HG03280 (cell line): ENCODE results near the gene PSIP1.
"Not testable (repeated sequence)": the region's sequence is repeated elsewhere in the genome, so short reads cannot be mapped to it uniquely, and the experiment has no call there.

ENCODE experiments used
- ATAC-seq: cut with Tn5 transposase; IDR thresholded peaks from one replicate; pipeline ENCODE4 v1.9.1; 2021; ENCODE audit warnings: mild to moderate bottlenecking, moderate library complexity; ENCODE audit not compliant: unreplicated experiment

Gene PSIP1

DNA sequence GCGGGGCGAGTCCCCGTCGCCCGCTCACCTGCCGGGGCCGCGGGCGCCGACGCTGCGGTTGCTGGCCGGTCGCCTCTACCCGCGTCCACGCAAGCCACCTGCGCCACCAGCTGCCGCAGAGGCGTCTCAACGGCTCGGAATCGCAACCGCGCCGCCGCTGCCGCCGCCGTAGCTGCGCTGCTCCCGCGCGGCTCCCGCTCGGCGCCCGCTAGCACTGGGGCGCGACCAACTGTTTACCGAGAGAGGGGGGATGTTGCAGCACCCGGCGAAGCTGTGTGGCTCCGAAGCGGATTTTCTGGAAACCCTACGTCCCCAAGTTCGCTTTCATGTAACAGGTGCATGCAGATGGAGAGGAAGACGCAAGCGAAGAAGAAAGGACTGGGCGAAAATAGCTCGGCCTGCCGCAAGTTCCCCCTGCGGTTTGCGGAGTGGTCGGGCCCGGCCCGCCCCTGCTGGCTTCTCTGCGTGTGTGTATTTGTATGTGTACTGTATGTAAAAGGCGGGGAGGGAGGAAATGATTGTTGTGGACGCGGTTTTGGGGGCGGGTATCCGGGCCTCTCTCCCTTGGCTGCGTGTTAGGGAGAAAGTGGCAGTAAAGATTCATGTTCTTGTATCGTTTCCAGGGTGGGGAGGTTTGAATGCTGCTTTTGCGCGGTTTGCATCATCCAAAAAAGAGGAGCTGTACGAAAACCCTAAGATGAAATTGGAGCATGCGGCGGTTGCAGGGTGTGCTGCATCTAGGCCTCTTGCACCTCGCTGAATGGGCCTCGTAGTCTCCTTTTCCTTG lies at the start of gene PSIP1:
Gene PSIP1 (minus strand): TSS at position 182 of the 787 bp plus-strand sequence. CDS start 782 bp downstream, outside the sequence.
- peak; percentile 79 for ATAC-seq

DNA sequence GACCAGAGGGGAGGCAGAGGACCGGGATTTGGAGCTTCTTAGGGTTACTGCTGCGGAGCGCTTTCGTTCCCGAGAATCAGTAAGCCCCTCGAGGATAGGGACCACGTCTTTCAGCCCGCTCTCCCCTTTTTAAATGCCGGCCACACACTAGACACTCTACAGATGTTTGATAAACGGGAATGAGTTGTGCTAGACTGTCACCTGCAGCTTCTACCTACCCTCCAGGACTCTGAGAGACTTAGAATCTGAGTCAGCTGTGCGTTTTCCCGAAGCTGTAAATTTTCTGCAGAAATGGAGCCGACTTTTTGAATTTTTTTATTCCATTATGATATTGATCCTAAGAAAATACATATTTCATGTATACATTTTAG lies 42.7 kb upstream of the PSIP1 start:
- ATAC-seq, result peak; percentile 13

DNA sequence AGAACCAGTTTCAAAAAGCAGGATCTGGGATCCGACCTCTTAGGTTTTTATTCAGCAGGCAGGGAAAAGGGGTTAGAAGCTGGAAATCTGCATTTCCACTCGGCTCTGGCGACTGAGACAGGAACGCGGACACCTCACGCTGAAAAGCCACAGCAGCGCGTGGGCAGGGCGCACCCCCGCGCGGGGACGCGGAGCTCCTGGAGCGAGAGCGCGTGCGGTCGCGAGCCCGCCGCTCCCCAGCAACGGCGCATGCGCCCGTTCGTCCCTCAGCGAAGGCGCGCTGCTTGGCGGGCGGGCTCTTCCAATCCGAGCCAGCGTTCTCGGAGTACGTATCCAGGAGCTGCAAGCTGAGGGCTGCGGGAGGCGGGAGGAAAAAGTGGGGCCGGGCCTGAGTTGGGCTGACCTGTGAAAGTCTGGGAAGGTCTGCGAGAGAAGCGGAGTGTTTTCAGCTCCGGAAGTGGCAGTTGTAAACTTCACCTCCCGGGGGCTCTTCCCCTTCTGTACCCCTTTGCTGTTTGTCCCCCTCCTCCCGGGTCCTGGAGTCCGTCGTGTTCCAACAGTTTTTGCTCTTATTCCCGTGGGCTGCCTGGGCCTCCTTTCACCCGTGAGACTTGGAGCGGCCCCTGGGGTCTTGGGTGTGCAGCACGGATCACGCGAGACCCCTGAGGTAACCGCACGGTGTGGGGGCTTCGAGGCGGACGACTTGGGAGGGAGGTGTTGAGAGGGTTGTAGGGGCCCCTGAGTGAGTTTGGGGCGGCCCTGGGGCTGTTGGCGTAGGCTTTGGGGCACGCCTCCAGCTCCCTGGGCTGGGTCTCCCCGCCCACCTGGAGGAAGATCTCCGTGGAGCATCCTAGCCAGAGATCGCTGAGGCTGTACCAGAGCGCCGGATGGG lies 42.1 kb upstream of the PSIP1 start, which contains the start of gene CCDC171:
Gene CCDC171 (plus strand): TSS at position 408 of the 892 bp plus-strand sequence. CDS start 11,046 bp downstream, outside the sequence.
- ATAC-seq, result peak; percentile 83

- ATAC-seq, result no peak
These were observed 38.8 kb upstream of the PSIP1 start for GRCh38 chr9:15549611-15550010.

DNA sequence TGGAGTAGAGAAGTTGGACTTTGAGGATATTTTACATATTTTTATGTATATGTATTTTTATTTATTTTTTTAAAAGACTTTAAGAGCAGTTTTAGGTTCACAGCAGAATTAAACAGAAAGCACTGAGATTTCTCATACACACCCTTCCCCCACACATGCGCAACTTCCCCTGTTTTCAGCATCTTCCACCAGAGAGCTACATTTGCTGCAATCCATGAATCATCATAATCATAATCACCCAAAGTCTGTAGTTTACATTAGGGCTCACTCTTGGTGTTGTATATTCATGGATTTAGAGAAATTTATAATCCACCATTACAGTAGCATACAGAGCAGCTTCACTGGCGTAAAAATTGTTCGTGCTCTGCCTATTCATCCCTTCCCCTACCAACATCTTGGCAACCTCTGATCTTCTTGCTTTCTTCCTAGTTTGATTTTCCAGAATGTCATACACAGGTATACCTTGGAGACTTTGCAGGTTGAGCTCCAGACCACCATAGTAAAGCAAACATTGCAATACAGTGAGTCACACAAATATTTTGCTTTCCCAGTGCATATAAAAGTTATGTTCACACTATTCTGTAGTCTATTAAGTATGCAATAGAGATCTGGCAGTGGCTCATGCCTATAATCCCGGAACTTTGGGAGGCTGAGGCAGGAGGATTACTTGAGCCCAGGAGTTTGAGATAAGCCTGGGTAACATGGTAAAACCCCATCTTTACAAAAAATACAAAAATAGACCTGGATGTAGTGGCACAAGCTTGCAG lies 32.5 kb upstream of the PSIP1 start:
- no peak for ATAC-seq

GRCh38 chr9:15542624-15543023 lies 31.9 kb upstream of the PSIP1 start:
- ATAC-seq, result no peak

DNA sequence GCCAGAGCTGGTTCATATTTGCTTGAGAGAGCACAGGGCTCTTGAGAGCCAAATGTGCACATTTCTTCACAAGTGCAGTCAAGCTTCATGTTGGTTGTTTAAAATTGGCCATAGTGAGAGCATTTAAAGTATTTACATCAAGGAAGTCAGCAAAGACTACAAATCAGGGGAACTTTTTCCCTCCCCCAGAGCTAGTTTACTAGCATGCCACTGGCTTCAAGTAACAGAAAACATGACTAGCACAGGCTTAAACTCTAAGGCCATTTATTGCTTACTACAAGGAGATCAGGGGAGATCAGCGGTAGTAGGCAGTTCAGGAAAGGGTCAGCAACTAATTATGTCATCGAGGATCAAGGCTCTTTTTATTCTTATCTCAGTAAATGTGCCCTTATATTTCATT lies 31.1 kb upstream of the PSIP1 start:
- no peak for ATAC-seq

DNA sequence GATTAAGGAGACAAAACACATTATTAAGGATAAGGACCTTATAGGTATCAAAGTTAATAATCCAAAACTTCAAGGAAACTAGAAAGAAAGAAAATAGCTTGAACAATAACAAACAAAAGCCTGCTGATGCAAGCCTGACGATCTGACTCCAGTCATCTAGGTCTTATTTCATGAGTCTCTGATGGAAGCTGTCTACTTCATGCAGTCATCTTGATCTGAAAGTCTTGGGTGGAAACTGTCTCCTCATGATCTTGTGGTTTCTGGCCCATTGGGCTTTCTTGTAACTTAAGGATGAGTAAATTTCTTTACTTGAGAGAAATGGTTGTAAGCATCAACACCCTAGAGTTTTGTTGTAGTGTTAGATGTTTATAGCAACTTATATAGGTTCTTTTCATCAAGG lies 20.6 kb upstream of the PSIP1 start:
- no peak for ATAC-seq

- ATAC-seq, result peak; percentile 78
These were observed 19.0 kb upstream of the PSIP1 start for GRCh38 chr9:15529566-15530324.

GRCh38 chr9:15527035-15527434 lies 16.3 kb upstream of the PSIP1 start:
- ATAC-seq, result not testable (repeated sequence)

DNA sequence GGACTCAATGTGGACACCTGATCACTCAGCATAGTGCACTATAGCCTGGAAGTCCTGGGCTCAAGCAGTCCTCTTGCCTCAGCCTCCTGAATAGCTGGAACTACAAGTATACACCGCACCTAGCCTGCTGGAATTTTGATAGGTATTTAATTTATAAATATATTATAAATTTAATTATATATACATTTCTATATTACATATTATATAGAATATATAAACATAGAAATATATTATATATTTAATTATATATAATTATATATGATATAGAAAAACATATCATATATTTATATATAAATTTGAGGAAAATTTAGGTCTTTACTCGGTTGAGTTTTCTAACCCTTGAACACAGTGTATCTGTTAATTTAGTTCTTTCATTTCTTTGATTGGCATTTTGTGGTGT lies 15.2 kb upstream of the PSIP1 start:
- ATAC-seq, result no peak

DNA sequence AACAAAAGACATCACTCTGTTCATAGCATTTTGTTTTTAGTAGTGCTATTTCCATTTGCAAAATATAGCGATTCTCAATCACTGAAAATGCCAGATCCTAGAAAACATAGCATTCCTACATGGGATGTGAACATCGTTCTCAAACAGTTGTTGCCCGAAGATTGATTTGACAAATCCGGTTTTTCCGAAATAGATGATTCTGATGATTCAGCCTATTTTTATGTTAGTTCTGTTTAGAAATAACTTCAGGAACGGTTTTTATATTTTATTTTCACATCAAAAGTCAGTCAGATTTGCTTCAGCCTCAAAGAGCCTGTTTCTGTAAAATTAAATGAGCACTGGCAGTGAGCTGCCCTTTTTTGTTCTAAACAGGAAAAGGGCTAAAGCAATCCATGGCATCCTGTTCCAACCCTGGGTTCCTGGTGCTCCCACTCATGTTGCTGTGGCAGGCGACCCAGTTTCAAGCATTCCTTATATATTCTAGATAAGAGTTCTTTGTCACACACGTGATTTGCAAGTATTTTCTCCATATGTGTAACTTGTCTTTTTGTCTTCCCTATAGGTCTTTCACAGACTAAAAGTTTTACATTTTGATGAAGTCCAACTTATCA lies 14.2 kb upstream of the PSIP1 start:
- no peak for ATAC-seq

DNA sequence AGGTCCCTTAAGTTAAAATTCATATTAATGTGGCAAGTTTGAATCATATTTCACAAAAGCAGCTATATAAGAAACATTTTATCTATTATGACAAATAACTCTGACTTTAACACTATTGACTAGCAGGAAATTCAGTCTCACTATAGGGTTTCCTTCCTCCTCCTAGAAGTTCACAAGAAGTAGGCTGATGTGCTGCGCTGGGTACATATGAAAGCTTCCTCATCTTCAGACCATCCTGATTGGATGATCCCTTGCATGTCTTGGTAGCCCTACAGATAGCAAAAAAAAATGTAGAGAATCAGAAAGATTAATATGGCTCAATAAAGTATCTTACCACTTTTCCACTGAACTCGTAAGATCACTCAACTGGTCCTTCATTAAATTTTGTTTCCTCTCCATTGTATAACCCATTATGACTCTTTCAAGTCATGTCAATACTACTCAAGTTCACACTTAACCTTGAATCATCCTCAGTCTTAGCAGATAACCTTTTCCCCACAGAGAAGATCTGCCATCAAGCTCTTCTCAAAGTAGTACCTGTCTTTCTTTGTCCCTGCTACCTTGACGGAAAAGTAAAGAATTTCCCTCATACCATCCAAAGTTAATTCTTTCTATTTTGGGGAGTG lies 11.5 kb upstream of the PSIP1 start:
- no peak for ATAC-seq

GRCh38 chr9:15521254-15521653 lies 10.5 kb upstream of the PSIP1 start:
- ATAC-seq, result no peak

DNA sequence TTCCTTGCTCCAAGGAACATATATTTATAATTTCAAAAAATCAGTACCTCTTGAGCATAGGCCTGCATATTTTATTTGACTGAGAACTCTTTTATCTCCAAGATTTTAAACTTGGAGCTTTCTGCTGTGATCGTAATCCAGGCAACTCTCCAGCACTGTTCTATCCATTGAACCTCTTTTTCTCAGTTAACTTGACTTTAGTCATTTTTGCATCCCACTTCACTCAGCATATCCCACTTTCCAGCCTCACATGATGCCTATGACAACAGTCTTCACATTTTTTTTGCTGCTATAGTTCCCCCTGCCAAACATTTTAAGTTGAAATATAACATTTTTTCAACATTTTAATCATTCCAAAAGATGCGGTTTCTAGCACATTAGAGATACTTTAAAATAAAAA lies 9.1 kb upstream of the PSIP1 start:
- ATAC-seq, result no peak

DNA sequence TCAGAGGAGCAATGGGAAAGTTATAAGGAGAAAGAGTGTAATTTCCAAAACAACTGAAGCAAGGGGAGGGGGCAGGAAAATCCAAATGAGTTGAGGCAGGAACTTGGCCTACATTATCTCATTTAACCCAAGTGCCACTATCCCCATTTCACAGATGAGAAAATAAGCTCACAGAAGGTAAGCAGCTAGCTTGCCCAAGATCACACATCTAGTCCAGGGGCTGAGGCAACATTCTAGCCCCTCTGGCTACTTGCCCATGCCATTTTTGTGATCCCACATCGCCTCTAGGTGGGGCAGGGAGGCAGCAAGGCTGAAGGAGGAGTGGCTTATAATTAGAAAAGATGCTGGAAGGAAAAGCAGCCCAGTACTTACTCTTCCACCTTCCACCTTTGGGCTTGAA lies 2.6 kb upstream of the PSIP1 start:
- no peak for ATAC-seq

DNA sequence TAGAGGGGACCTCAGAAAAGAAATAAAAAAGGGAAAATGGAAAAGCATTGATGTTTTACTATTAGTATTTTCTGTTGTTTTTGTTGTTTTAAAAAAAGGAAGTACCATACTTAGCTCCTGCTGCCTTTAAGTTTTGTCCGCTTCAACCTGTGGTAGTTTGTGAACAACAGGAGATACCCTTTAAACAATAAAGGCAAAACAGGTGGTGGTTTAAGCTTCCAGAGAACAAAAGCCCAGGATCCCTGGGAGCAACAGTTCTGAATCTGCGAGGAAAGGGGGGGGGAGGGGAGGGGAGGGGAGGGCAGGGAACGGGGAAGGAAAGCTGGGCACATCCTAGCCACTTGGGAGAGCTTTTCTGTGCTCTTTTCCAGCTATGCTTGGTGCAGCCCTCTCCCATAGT lies 2.1 kb upstream of the PSIP1 start:
- ATAC-seq, result no peak

DNA sequence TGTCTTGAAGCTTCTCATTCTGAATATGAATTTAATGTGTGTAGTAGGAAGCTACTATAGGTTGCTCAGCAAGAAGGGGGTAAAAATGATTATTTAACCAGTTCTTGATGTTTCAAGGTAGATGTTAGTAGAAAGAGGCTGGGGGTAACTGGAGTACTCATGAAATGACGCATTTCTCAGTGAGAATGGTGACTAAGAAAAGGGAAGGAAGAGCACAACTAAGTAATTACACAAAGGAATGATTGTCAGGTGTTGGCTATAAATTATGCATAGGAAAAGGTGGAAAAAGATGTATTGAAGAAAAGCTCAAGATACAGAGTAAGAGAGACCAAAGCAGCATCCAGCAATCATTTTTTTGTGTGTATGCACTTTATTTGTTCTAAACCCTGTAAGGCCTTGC lies 1.4 kb upstream of the PSIP1 start:
- no peak for ATAC-seq

- ATAC-seq, result peak; percentile 42
These were observed 610 bp downstream of the PSIP1 start for GRCh38 chr9:15509931-15510788.
